ENCODE measurements around the gene SPHK1. TPM values are rescaled to one million over a fixed set of nuclear protein-coding genes. Genes with fewer than 3 reads are reported as not detected.
"Not testable (repeated sequence)": the region's sequence is repeated elsewhere in the genome, so short reads cannot be mapped to it uniquely, and the experiment has no call there.

Gene SPHK1
- 1.7 TPM for polyA plus RNA-seq (ENCODE audit: insufficient read length)

GRCh38 chr17:76384222-76384986 is at the start of gene SPHK1:
TSS of gene SPHK1 (plus strand) at chr17:76384609. CDS start at chr17:76385645, 1,036 bp downstream.
- no peak for DNase-seq (ENCODE audit: low read depth)

- no peak for DNase-seq (ENCODE audit: low read depth)
These were observed 48.6 kb upstream of the SPHK1 start for GRCh38 chr17:76335716-76336381.

GRCh38 chr17:76336756-76337412 is 47.5 kb upstream of the SPHK1 start:
- no peak for DNase-seq (ENCODE audit: low read depth)

- no peak for DNase-seq (ENCODE audit: low read depth)
These were observed 47.0 kb upstream of the SPHK1 start for GRCh38 chr17:76337413-76337777.

DNA sequence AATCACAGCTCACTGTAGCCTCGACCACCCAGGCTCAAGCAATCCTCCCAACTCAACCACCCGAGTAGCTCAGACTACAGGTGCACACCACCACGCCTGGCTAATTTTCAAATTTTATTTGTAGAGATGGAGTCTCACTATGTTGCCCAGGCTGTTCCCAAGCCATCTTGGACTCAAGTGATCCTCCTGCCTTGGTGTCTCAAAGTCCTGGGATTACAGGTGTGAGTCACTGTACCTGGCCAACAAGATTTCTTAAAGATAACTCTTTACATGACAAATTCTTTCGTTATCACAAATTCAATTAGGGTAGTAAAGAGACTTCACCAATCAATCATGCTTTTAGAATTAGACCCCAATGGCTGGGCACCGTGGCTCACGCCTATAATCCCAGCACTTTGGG is 43.1 kb upstream of the SPHK1 start:
- no peak for DNase-seq (ENCODE audit: low read depth)

DNA sequence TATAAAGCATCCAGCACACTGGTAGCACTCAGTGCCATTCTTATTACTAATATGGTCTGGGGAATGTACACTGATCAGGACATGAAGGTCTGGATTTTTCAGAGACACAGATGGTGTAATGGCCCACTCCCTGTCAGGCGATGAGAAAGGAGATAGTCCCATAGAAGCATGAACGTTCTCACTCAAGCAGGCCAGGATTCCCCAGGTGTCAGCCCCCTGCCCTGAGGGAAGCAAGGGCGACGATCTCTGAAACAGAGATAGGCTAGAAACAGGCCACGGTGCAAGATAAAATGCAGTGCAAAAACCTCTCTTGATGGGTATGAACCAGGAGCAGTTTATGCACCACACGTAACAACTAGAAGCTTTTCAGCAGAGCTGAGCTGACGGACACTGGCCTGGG is 41.3 kb upstream of the SPHK1 start:
- no peak for DNase-seq (ENCODE audit: low read depth)

DNA sequence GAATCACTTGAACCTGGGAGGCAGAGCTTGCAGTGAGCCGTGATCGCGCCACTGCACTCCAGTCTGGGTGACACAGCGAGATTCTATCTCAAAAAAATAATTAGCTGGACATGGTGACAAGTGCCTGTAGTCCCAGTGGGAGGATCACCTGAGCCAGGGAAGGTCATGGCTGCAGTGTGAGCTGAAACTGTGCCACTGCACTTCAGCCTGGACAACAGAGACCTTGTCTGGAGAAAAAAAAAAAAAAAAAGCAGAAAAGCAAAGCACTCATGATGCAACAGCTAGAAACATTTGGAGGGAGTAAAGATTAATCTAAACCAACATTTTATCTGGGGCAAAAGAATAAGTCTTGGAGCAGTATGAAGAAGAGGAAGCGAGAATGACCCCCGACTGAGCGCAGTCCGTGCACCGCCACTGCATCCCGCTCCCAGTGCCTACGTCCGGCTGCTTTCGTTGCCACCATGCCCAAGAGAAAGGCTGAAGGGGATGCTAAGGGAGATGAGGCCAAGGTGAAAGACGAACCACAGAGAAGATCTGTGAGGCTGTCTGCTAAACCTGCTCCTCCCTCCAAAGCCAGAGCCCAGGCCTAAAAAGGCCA is 38.9 kb upstream of the SPHK1 start:
- DNase-seq (ENCODE audit: low read depth) = no peak

DNA sequence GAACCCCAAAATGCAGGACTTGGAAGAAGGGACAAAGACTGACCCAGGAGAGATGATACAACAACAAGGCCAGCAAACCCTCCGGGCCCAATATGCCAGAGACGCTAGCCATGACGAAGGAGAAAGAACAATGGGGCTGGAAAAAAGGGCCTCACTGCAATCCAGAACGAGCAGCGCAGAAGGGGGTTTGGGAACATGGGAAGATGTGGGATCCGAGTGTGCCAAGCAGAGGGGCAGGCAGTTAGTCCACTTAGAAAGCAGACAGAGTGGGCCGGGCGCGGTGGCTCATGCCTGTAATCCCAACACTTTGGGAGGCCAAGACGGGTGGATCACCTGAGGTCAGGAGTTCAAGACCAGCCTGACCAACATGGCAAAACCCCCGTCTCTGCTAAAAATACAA is 37.5 kb upstream of the SPHK1 start:
- not testable (repeated sequence) for DNase-seq (ENCODE audit: low read depth)

DNA sequence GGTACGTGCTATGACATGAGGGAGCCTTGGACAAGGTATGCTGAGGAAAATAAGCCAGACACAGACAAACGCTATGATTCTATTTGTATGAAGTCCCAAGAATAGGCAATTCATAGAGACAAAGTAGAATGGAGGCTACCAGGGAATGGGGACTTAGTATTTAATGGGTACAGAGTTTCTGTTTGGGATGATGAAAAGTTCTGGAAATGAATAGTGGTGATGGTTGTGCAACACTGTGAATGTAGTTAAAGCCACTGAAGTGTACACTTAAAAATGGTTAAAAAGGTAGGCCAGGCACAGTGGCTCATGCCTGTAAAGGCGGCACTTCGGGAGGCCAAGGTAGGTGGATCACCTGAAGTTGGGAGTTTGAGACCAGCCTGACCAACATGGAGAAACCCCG is 33.9 kb upstream of the SPHK1 start:
- DNase-seq (ENCODE audit: low read depth) = no peak

GRCh38 chr17:76351526-76352071 is 32.8 kb upstream of the SPHK1 start:
- DNase-seq (ENCODE audit: low read depth) = no peak

DNA sequence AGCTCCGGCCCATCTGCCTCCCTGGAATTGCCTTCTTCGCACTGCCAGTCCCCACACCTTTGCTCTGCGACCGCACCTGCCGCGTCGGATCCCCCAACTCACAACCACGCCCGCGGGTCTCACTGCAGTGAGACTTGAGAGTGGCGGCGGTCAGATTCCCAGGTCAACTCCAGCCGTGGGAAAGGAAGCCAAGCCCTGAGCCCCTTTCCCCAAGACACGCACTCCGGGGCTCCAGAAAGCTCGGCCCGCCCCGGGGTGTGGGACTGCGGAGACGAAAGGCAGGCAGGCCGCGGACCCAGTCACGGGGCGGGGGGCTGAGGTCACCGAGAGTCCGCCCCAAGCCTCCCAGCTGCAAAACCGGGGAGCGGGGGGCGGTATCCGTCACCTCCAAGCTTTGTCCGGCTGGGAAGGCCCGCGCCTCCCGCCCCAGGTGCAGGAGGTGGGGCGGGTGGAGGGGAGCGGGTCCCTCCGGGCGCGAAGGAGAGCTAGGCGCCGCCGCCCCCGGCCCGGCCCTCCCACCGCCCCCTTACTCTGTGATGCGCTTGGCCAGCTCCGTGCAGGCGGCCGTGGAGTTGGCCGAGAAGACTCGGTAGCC is 31.3 kb upstream of the SPHK1 start:
- no peak for DNase-seq (ENCODE audit: low read depth)

DNA sequence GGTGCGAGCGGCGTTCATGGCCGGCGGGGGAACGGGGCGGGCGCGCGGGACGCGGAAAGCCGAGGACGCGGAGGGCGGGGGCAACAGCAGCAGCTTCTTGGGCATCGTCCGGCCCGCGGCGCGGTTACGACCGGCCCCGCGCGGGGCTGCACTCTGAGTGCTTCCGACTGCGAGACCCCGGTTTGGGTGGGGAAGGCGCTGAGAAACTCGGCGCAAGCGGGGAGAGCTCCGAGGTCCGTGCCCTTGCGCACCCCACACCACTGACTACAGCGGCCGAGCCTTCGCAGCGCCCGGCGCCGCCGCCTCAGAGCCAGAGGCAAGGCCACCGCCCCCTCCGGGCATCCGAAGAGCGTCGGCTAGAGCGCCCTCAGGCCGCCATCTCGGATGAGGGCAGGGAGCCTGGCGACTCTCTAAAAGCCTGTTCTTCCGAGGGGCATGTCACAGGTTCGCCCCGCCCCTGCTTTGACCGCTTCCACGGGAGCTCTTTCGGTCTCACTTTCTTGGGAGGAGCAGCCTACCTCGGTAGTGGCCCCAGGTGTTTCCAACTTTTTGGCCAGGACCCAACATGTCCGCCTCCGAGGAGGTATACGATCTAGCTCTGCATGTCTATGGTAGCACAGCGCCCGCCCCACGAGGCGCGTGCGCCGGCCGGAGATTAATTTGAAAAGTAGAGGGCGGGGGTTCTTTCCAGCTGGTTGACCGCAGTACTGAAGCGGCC is 30.7 kb upstream of the SPHK1 start, which contains the start of gene PRPSAP1:
Gene PRPSAP1, minus strand, starts transcription at position 318 of the 718 bp plus-strand sequence. Its CDS starts 213 bp downstream, at position 105.
- peak; percentile 77 for DNase-seq (ENCODE audit: low read depth)

GRCh38 chr17:76354317-76354729 is 30.1 kb upstream of the SPHK1 start:
- DNase-seq (ENCODE audit: low read depth) = no peak

- DNase-seq (ENCODE audit: low read depth) = no peak
These were observed 29.6 kb upstream of the SPHK1 start for GRCh38 chr17:76354747-76355310.

DNA sequence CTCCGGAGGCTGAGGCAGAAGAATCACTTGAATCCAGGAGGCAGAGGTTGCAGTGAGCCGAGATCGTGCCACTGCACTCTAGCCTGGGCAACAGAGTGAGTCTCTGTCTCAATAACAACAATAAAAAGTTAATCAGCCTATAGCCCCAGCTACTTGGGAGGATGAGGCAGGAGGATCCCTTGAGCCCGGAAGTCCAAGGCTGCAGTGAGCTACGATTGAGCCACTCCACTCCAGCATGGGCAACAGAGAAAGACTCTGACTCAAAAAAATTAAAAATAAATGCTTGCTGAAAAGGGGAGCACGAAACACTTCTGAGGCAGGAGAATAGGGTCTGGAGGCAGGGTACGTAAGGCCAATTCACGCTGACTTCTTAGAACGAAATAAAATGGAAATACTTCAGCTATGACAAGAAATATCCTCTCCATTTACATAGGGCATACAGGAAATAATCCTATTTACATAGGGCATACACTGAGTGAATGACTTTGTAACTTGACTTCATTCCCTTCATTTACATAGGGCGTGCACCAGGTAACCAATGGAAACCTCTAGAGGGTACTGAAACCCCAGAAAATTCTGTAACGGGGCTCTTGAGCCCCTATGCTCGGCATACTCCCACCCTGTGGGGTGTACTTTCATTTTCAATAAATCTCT is 27.5 kb upstream of the SPHK1 start:
- DNase-seq (ENCODE audit: low read depth) = no peak

DNA sequence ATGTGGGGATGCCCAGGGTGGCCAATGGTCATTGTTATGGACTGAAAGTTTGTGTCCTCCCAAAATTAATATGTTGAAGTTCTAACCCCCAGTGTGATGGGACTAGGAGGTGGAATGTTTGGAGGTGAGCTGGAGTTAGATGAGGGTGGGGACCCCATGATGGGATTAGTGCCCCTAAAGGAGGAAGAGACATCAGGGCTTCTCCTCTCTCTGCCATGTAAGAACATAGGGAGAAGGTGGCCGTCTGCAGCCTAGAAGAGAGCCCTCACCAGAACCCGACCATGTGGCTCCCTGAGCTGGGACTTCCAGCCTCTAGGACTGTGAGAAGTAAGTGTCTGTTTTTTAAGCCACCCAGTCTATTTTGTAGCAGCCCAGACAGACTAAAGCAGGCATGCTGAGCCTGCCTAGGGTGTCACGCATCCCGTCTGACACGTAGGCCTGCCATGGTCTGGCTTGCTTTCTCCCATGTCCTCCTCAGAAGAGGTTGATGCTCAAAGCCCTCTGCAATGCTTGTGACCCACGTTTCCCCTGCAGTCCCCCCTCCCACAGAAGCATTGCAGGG is 26.7 kb upstream of the SPHK1 start:
- no peak for DNase-seq (ENCODE audit: low read depth)

DNA sequence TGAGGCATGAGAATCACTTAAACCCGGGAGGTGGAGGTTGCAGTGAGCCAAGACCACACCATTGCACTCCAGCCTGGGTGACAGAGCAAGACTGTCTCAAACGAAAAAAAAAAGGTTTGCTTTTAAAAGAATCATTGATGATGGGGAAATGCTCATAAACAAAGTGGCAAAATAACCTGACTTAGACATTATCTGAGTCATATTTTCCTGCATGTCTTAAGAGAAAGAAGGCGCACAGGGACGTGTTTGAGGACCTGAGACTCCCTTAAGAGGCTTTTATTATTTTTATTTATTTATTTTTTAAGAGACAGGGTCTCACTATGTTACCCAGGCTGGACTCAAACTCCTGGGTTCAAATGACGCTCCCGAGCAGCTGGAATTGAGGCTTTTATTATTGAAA is 25.0 kb upstream of the SPHK1 start:
- no peak for DNase-seq (ENCODE audit: low read depth)

DNA sequence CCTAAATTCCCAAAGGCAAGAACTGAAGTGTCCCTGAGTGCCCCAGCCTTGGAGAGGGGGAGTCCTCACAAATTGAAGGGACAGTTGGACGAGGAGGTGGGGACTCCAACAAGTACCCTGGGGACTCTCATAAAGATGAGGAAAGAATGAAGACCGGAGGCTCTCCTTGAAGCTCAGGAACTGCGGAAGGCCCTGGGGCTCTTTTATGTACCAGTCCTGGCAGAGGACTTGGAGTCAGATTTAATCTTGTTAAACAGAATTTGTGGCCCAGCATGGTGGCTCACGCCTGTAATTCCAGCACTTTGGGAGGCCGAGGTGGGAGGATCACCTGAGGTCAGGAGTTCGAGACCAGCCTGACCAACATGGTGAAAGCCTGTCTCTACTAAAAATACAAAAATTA is 24.6 kb upstream of the SPHK1 start:
- DNase-seq (ENCODE audit: low read depth) = not testable (repeated sequence)

DNA sequence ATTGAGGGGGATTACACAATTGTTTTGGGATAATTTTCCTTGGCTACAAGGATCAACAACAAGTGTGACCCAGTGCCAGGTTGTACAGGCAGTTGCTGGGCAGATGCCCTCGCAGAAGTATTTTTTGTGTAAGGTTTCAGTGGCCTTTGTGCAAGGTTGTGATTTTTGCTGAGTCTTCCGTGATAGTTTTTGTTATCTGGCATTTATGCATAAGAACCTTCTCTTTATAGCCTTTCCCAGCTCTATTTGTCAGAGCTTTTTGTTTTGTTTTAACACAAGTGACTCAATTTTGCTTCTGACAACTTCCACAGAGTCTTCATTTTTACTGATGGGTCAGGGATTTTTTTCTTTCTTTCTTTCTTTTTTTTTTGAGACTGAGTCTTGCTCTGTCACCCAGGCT is 23.9 kb upstream of the SPHK1 start:
- no peak for DNase-seq (ENCODE audit: low read depth)

Data from forelimb muscle (tissue), 1 donor.